HEK293 (cell line): ENCODE measurements around the gene CHAC1.

Experiments
- CTCF ChIA-PET: fragments of 350-600 bp; formaldehyde crosslinking; extraction: SDS; loops from one replicate; lab custom pipeline; 2021; ENCODE audit warnings: antibody characterized with exemption; lab: Yijun Ruan, JAX
- POLR2A ChIA-PET: fragments of 300-600 bp; formaldehyde crosslinking; extraction: SDS; loops from one replicate; lab custom pipeline; 2020; ENCODE audit warnings: antibody characterized with exemption, inconsistent platforms; lab: Yijun Ruan, JAX
- H3K27ac ChIP-seq: fragments of 200-500 bp; sonication (Bioruptor generic); 2 replicates; pipeline ENCODE4 v1.5.1; 2014; ENCODE audit warnings: low read depth, low read length, control low read depth, inconsistent platforms; ENCODE audit errors: extremely low read depth
- H3K36me3 ChIP-seq, 2 experiments: fragments of 200-500 bp in 1 of 2; sonication (Bioruptor generic) in 1 of 2; 1 replicate in 1 of 2; 2 replicates in 1 of 2; pipeline ENCODE4 v1.5.1; 2014 to 2017; ENCODE audit warnings: inconsistent platforms in 2 of 2, low read length in 2 of 2; ENCODE audit not compliant: control insufficient read depth in 2 of 2, insufficient read depth in 1 of 2
- H3K4me1 ChIP-seq: fragments of 200-500 bp; sonication (Bioruptor generic); 2 replicates; pipeline ENCODE4 v1.5.1; 2014; ENCODE audit warnings: mild to moderate bottlenecking, low read length, inconsistent platforms; ENCODE audit not compliant: control insufficient read depth, insufficient read depth
- H3K4me3 ChIP-seq: 2 replicates; pipeline ENCODE4 v1.5.1; 2011; ENCODE audit warnings: low read depth, mild to moderate bottlenecking, control low read depth, low read length, moderate library complexity
- H3K9me3 ChIP-seq: fragments of 200-500 bp; sonication (Bioruptor generic); 2 replicates; pipeline ENCODE4 v1.5.1; 2014; ENCODE audit warnings: low read depth, low read length, inconsistent platforms; ENCODE audit not compliant: control insufficient read depth, insufficient read depth
- ATF2 ChIP-seq: fragments of 450-650 bp; formaldehyde crosslinking; IDR thresholded peaks from 2 replicates; pipeline ENCODE4 v1.5.1; 2016; ENCODE audit warnings: missing biosample characterization, missing genetic modification characterization, low read depth
- GLIS2 ChIP-seq: fragments of 450-650 bp; formaldehyde crosslinking; IDR thresholded peaks from 2 replicates; pipeline ENCODE4 v1.5.1; 2016; ENCODE audit warnings: missing biosample characterization, missing genetic modification characterization
- IKZF3 ChIP-seq: fragments of 450-650 bp; IDR thresholded peaks from 2 replicates; pipeline ENCODE4 v1.5.0; 2018; ENCODE audit warnings: missing biosample characterization, mild to moderate bottlenecking, missing genetic modification characterization, moderate library complexity
- KLF1 ChIP-seq: fragments of 450-650 bp; formaldehyde crosslinking; IDR thresholded peaks from 2 replicates; pipeline ENCODE4 v1.5.1; 2016; ENCODE audit warnings: missing biosample characterization, missing genetic modification characterization
- KLF16 ChIP-seq: fragments of 450-650 bp; formaldehyde crosslinking; IDR thresholded peaks from 2 replicates; pipeline ENCODE4 v1.5.1; 2017; ENCODE audit warnings: missing biosample characterization, missing genetic modification characterization
- PRDM2 ChIP-seq: fragments of 450-650 bp; formaldehyde crosslinking; IDR thresholded peaks from 2 replicates; pipeline ENCODE4 v1.5.1; 2016; ENCODE audit warnings: missing biosample characterization, missing genetic modification characterization, borderline replicate concordance
- REPIN1 ChIP-seq: fragments of 450-650 bp; formaldehyde crosslinking; IDR thresholded peaks from 2 replicates; pipeline ENCODE4 v1.5.1; 2017; ENCODE audit warnings: missing biosample characterization, missing genetic modification characterization, low read depth
- ZBTB17 ChIP-seq: fragments of 450-650 bp; formaldehyde crosslinking; IDR thresholded peaks from 2 replicates; pipeline ENCODE4 v1.5.1; 2016; ENCODE audit warnings: missing biosample characterization, missing genetic modification characterization
- ZNF133 ChIP-seq: fragments of 450-650 bp; formaldehyde crosslinking; IDR thresholded peaks from 2 replicates; pipeline ENCODE4 v1.5.1; 2016; ENCODE audit warnings: missing biosample characterization, missing genetic modification characterization
- ZNF140 ChIP-seq: fragments of 450-650 bp; formaldehyde crosslinking; IDR thresholded peaks from 2 replicates; pipeline ENCODE4 v1.5.1; 2016; ENCODE audit warnings: missing biosample characterization, missing genetic modification characterization
- ZNF146 ChIP-seq: fragments of 450-650 bp; formaldehyde crosslinking; IDR thresholded peaks from 2 replicates; pipeline ENCODE4 v1.5.1; 2016; ENCODE audit warnings: missing biosample characterization, missing genetic modification characterization
- ZNF19 ChIP-seq: fragments of 450-650 bp; formaldehyde crosslinking; IDR thresholded peaks from 2 replicates; pipeline ENCODE4; 2016; ENCODE audit warnings: missing biosample characterization, missing genetic modification characterization, low read depth
- ZNF2 ChIP-seq: fragments of 450-650 bp; formaldehyde crosslinking; IDR thresholded peaks from 2 replicates; pipeline ENCODE4 v1.5.1; 2016; ENCODE audit warnings: missing biosample characterization, missing genetic modification characterization
- ZNF292 ChIP-seq: fragments of 450-650 bp; formaldehyde crosslinking; IDR thresholded peaks from 2 replicates; pipeline ENCODE4 v1.5.1; 2016; ENCODE audit warnings: low read depth, missing biosample characterization, missing genetic modification characterization, borderline replicate concordance
- ZNF341 ChIP-seq: fragments of 450-650 bp; formaldehyde crosslinking; IDR thresholded peaks from 2 replicates; pipeline ENCODE4; 2016; ENCODE audit warnings: low read depth, missing biosample characterization, missing genetic modification characterization
- ZNF366 ChIP-seq: fragments of 450-650 bp; formaldehyde crosslinking; conservative IDR thresholded peaks from 2 replicates; pipeline ENCODE4 v1.5.1; 2016; ENCODE audit warnings: missing biosample characterization, missing genetic modification characterization
- ZNF37A ChIP-seq: fragments of 450-650 bp; IDR thresholded peaks from 2 replicates; pipeline ENCODE4 v1.5.1; 2018; ENCODE audit warnings: missing biosample characterization, missing genetic modification characterization
- ZNF404 ChIP-seq: fragments of 450-650 bp; formaldehyde crosslinking; IDR thresholded peaks from 2 replicates; pipeline ENCODE4 v1.5.1; 2017; ENCODE audit warnings: missing biosample characterization, missing genetic modification characterization
- ZNF449 ChIP-seq: fragments of 450-650 bp; formaldehyde crosslinking; IDR thresholded peaks from 2 replicates; pipeline ENCODE4 v1.5.1; 2017; ENCODE audit warnings: missing biosample characterization, mild to moderate bottlenecking, missing genetic modification characterization, moderate library complexity
- ZNF473 ChIP-seq: fragments of 450-650 bp; formaldehyde crosslinking; IDR thresholded peaks from 2 replicates; pipeline ENCODE4 v1.5.1; 2017; ENCODE audit warnings: missing biosample characterization, missing genetic modification characterization
- ZNF580 ChIP-seq: fragments of 450-650 bp; formaldehyde crosslinking; IDR thresholded peaks from 2 replicates; pipeline ENCODE4 v1.5.1; 2016; ENCODE audit warnings: missing biosample characterization, missing genetic modification characterization
- ZNF624 ChIP-seq: fragments of 450-650 bp; formaldehyde crosslinking; IDR thresholded peaks from 2 replicates; pipeline ENCODE4 v1.5.1; 2017; ENCODE audit warnings: missing biosample characterization, missing genetic modification characterization
- ZNF830 ChIP-seq: fragments of 450-650 bp; IDR thresholded peaks from 2 replicates; pipeline ENCODE4 v1.5.0; 2018; ENCODE audit warnings: missing biosample characterization, missing genetic modification characterization, low read depth, mild to moderate bottlenecking, moderate library complexity
- ZSCAN5A ChIP-seq: fragments of 450-650 bp; formaldehyde crosslinking; IDR thresholded peaks from 2 replicates; pipeline ENCODE4 v1.5.1; 2016; ENCODE audit warnings: missing biosample characterization, missing genetic modification characterization

CHAC1 gene

GRCh38 chr15:40940296-40940801 lies 12.9 kb upstream of the CHAC1 start:
- Histone ChIP-seq H3K9me3 (no peaks in the 10 kb centered on the region), H3K4me1 (peaks cover 4% of the 10 kb centered on the region; the same call in 1 of the 2 replicates), H3K4me3 (no peak overlapping the region), H3K27ac (no peak overlapping the region), H3K36me3 (no peaks in the 10 kb centered on the region)
- POLR2A ChIA-PET: interaction anchor here (0.5 to 5.3 kb wide), 4 partner anchors 10 to 222 kb away, joined by 3 to 64 read pairs (median 31); partner anchors contain the start of genes CHAC1 and DLL4
- TF ChIP-seq ZNF473 (tag by site-specific recombination) (no peak), KLF1 (no peak), ZNF404 (tag by site-specific recombination) (no peak), GLIS2 (no peak), ZNF2 (no peak), ZNF19 (tag by site-specific recombination) (no peak), ZNF341 (tag by site-specific recombination) (no peak), ZSCAN5A (tag by site-specific recombination) (no peak), ZNF37A (tag by site-specific recombination) (no peak), ZNF140 (no peak)
- CTCF ChIA-PET: interaction anchor here (0.7 to 3.5 kb wide), 6 partner anchors 9 to 332 kb away, joined by 4 to 29 read pairs (median 6); partner anchors contain the start of gene CHAC1

- H3K27ac ChIP-seq: peak overlapping the region; percentile 73; the same call in 1 of the 2 replicates
- POLR2A ChIA-PET: interaction anchor here (0.5 to 5.3 kb wide), 8 partner anchors 11 to 221 kb away, joined by 3 to 64 read pairs (median 4); partner anchors contain the start of genes CHAC1 and DLL4
- H3K4me3 ChIP-seq: peak overlapping the region; percentile 41
- peaks cover 4% of the 10 kb centered on the region; the same call in 1 of the 2 replicates for H3K4me1 ChIP-seq
- CTCF ChIA-PET: interaction anchor here (0.5 to 3.5 kb wide), 32 partner anchors 8 to 782 kb away, joined by 3 to 29 read pairs (median 4); partner anchors contain the start of genes CHAC1 and DLL4
- no peaks in the 10 kb centered on the region for H3K9me3 ChIP-seq
- H3K36me3 ChIP-seq: no peaks in the 10 kb centered on the region
- no peak for TF ChIP-seq KLF16
- TF ChIP-seq GLIS2: peak; percentile 52; the same call in 1 of the 2 replicates
- 0 out of 2 replicates have a peak, but pooled peaks have one; percentile 21 for TF ChIP-seq ZBTB17 (tag by site-specific recombination)
- TF ChIP-seq PRDM2 (tag by site-specific recombination): no peak
- no peak for TF ChIP-seq ZNF830 (tag by site-specific recombination)
- TF ChIP-seq ZNF624 (tag by site-specific recombination): no peak
- TF ChIP-seq ZNF146 (tag by site-specific recombination): no peak
- TF ChIP-seq ZNF366: no peak
- no peak for TF ChIP-seq ZNF473 (tag by site-specific recombination)
- TF ChIP-seq ZNF449 (tag by site-specific recombination): no peak
- TF ChIP-seq ZNF580 (tag by site-specific recombination): no peak
- no peak for TF ChIP-seq ATF2 (tag by site-specific recombination)
- no peak for TF ChIP-seq ZNF292
- no peak for TF ChIP-seq ZNF140
- no peak for TF ChIP-seq REPIN1 (tag by site-specific recombination)
- peak; percentile 61; the same call in 1 of the 2 replicates for TF ChIP-seq IKZF3 (tag by site-specific recombination)
- TF ChIP-seq ZNF133 (tag by site-specific recombination): no peak
Measured at GRCh38 chr15:40941068-40941527, 12.2 kb upstream of the CHAC1 start.
